Endothelial cell of umbilical vein (primary cell): ENCODE results near the gene MYO6.

Experiments
- CTCF ChIP-seq, 2 donors: IDR thresholded peaks; 1 replicate in 1 of 2; 2 replicates in 1 of 2; pipeline ENCODE4 v1.5.1; 2011; ENCODE audit warnings: low read length in 2 of 2, mild to moderate bottlenecking in 2 of 2, moderate library complexity in 2 of 2, control low read depth in 1 of 2, inconsistent platforms in 1 of 2, low read depth in 1 of 2; ENCODE audit not compliant: insufficient read depth in 1 of 2; ENCODE audit errors: extremely low read depth in 1 of 2
- EZH2 ChIP-seq: IDR thresholded peaks from 2 replicates; pipeline ENCODE4 v1.6.1; 2012; ENCODE audit warnings: borderline replicate concordance, low read depth, mild to moderate bottlenecking, moderate library complexity, low read length, inconsistent platforms; ENCODE audit not compliant: severe bottlenecking
- FOS ChIP-seq: IDR thresholded peaks from 2 replicates; pipeline ENCODE4 v1.6.1; 2011; ENCODE audit warnings: mild to moderate bottlenecking, low read length, moderate library complexity, borderline replicate concordance; ENCODE audit not compliant: insufficient read depth
- GATA2 ChIP-seq: IDR thresholded peaks from 2 replicates; pipeline ENCODE4 v1.7.0; 2011; ENCODE audit warnings: low read depth, mild to moderate bottlenecking, moderate library complexity, mixed read lengths, low read length; ENCODE audit not compliant: insufficient read length, insufficient read depth
- JUN ChIP-seq: IDR thresholded peaks from 2 replicates; pipeline ENCODE4 v1.6.1; 2011; ENCODE audit warnings: borderline replicate concordance, low read depth; ENCODE audit not compliant: insufficient read length, insufficient read depth
- MAX ChIP-seq: IDR thresholded peaks from 2 replicates; pipeline ENCODE4 v1.6.1; 2011; ENCODE audit not compliant: insufficient read depth, insufficient read length
- MYC ChIP-seq: IDR thresholded peaks from one replicate; pipeline ENCODE4 v1.6.1; 2011; ENCODE audit warnings: mild to moderate bottlenecking, low read depth, low read length
- POLR2A ChIP-seq: IDR thresholded peaks from 2 replicates; pipeline ENCODE4 v1.6.1; 2012; ENCODE audit warnings: low read depth, mild to moderate bottlenecking, control low read depth, low read length
- POLR2AphosphoS5 ChIP-seq: IDR thresholded peaks from 2 replicates; pipeline ENCODE4 v1.6.1; 2012; ENCODE audit warnings: low read depth, mild to moderate bottlenecking, control low read depth, low read length, moderate library complexity; ENCODE audit not compliant: insufficient read depth

- TF ChIP-seq CTCF (IDR thresholded peaks at IDR 0.05; ENCODE audit: extremely low read depth in 1 of 2, insufficient read depth in 1 of 2, low read depth in 1 of 2, low read length in 2 of 2) (no peak), MYC (no peak), POLR2AphosphoS5 (no peak), POLR2A (no peak), JUN (no peak), GATA2 (no peak), FOS (no peak), EZH2 (no peak), MAX (no peak)
These were observed 53.3 kb downstream of the MYO6 start for GRCh38 chr6:75802366-75802765.
